T47D (cell line): ENCODE measurements around the gene ABCG1.

Source experiments
- DNase-seq, 2 experiments: peaks; one replicate each; pipeline versions ENCODE4 v3.0.0 to v3.0.0-alpha.2; 2011 to 2012; ENCODE audit warnings: low read depth in 1 of 2, low spot score in 1 of 2
- JUND ChIP-seq: IDR thresholded peaks from 2 replicates; pipeline ENCODE4 v1.6.1; 2012; ENCODE audit warnings: low read depth
- in situ Hi-C: cut with HindIII; loops from 2 replicates; pipeline ENCODE4 v1.10.0; 2016; ENCODE audit warnings: low sequenced_read_pairs, low pct_unique_long_range_greater_than_20kb

ABCG1 gene

GRCh38 chr21:42310411-42311001 is 91.6 kb downstream of the ABCG1 start:
- no peak for TF ChIP-seq JUND
- in situ Hi-C loops = no loop called here
- DNase-seq = peak in 1 of 2 experiments; percentile 59

DNA sequence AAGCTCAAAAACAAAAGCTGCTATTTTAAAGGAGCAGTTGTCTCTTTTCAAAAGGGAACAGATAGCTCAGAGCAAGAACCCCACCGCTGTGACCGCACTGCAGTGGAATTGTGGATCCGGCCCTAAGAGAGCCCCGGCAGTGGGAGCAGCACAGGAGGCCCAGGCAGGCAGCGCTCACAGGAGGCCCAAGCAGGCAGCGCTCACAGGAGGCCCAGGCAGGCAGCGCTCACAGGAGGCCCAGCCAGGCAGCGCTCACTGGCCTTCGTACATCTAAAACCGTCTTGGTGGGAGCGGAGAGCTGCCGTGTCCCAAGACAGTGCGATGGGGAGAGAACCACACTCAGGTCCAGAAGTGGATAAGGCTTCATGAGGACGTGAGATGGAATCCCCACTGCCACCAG is 92.2 kb downstream of the ABCG1 start:
- TF ChIP-seq JUND = no peak
- DNase-seq = no peak
- in situ Hi-C loops = no loop called here

DNA sequence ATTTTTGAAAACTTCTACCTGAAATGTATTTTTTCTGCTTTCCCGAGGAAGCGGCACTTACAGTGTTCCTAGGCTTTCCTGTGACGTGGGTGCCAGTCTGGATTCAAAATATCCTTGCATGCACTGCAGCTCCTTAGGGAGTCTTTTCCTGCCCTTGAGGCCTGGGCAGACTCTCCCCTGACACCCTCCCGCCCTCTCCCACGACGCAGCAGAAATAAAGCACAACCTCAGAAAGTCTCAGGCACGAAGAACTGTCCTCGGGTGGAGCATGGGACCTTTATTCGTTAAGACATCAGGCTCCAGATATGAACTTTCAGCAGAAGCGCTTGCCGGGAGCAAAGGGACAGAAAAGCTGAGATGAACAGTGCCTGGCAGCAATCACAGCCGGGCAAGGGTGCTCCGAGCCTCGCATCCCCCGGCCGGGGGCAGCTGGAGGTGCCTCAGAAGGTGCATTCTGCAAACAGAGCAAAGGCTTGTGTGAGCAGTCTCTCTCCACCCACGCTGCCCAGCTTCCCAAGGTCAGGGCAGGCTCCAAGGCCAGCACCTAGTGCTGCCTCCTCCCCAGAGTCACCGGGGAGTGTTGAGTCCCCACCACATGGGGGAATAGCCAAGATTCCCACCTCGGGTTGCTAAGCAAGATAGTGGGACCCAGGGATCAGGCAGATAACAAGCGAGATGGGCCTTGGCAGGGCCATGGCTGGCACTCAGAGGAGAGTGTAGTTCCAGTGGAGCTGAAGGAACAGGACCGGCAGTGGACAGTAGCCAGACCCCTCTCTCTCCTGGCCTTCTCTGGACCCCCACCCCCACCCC is 93.1 kb downstream of the ABCG1 start:
- in situ Hi-C loops = no loop called here
- TF ChIP-seq JUND = no peak
- no peak for DNase-seq

DNA sequence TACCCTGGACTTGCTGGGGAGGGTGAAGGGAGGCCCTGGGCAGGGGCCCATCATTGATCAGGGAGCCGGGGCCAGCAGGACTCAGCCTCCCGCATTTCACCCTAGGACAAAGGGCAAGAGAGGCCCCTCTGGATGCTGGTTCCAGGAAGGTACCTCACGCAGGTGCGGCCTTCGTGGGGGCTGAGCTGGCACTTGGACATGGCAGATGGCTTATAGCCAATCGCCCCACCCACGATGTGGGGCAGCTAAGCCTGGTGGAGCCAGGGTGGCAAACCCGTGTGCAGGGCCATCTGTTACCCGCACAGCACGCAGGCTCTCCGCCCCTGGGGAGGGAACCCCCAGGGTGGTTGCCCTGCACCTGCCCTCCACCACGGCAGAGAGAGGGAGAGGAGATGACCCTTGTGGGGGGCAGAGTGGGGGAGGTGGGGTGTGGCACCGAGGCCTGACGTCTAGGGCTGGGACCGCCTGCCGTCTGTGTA is 93.7 kb downstream of the ABCG1 start:
- in situ Hi-C loops = no loop called here
- no peak for TF ChIP-seq JUND
- DNase-seq = no peak

DNA sequence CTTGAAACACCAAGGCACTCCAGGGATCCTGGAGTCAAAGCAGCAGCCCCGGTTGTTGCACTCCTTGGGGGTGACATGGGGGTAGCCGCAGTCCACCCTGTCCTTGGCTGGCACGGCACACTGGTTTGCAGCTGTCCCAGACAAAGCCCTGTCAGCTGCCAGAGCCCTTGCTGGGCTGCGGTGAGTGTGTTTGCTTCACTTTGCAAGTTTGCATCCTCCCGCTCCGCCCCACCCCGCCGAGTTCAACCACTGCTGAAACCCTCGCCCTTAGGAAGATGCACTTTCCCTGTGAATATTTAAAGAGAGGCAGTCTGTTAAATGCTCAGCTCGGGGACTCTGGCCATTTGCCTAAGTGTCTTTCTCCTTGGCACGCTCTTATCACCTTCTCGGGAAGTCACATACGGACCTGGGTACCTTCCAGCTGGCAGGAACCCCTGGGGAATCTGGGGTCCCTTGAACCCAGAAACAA is 94.6 kb downstream of the ABCG1 start:
- DNase-seq = peak in 1 of 2 experiments; percentile 64
- in situ Hi-C loops = no loop called here
- no peak for TF ChIP-seq JUND

GRCh38 chr21:42314616-42315295 is 95.8 kb downstream of the ABCG1 start:
- no peak for DNase-seq
- in situ Hi-C loops = no loop called here
- TF ChIP-seq JUND = no peak

- in situ Hi-C loops = no loop called here
Observed at GRCh38 chr21:42315296-42315891, 96.5 kb downstream of the ABCG1 start, which contains the start of gene TFF3. Gene TFF3 (minus strand): TSS chr21:42315409. CDS start chr21:42315374, 35 bp downstream.

DNA sequence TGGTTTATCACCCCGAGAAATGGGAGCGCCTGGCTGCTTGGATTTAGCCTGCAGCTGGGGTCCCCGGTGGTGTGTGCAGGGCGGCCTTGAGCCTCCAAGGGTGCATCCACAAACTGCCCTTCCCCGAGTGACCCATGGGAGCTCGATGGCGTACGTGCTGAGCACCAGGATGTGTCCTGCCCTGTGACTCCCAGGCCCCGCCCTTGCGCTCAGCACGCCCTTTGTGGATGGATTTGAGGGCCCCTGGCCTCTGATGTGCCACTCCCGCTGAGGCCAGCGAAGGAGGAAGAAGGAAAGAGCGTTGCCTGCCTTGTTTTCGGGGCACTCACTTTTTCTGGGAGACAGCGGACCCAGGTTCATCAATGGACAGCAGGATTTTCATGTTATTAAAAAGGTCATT is 98.0 kb downstream of the ABCG1 start:
- DNase-seq = no peak
- in situ Hi-C loops = no loop called here
- no peak for TF ChIP-seq JUND

More at GRCh38 chr21:42315296-42315891, 96.5 kb downstream of the ABCG1 start, which contains the start of gene TFF3:
- DNase-seq = peak in 1 of 2 experiments; percentile 98
- no peak for TF ChIP-seq JUND

- DNase-seq = no peak
- TF ChIP-seq JUND = no peak
- in situ Hi-C loops = no loop called here
Observed at GRCh38 chr21:42317341-42317741, 98.4 kb downstream of the ABCG1 start.

GRCh38 chr21:42317826-42318746 is 99.1 kb downstream of the ABCG1 start:
- no peak for TF ChIP-seq JUND

DNA sequence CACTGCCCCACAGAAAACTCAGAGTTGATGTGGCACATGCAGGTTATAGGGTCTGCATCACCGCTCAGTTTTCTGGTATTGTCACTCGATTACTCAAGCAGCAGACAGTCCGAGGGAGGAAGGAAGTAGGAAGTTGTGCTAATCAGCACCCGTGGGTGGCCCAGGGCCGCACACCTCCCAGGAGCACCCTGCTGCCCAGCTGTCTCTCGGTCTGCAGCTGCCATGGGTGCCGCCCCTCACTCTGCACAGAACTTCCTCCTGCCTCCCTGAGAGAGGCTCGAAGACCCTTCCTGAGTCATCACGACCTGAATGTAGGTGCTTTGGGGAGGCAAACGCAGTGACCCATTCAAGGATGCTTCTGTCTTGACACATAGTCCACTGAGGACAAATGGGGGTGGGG is 100.4 kb downstream of the ABCG1 start:
- in situ Hi-C loops = no loop called here
- DNase-seq = peak in 1 of 2 experiments; percentile 37
- TF ChIP-seq JUND = no peak

More at GRCh38 chr21:42317826-42318746, 99.1 kb downstream of the ABCG1 start:
- in situ Hi-C loops = no loop called here
- no peak for DNase-seq
